Measurements from ENCODE around the gene TUBA4B.
"Not testable (repeated sequence)": the region's sequence is repeated elsewhere in the genome, so short reads cannot be mapped to it uniquely, and the experiment has no call there.

TUBA4B gene

DNA sequence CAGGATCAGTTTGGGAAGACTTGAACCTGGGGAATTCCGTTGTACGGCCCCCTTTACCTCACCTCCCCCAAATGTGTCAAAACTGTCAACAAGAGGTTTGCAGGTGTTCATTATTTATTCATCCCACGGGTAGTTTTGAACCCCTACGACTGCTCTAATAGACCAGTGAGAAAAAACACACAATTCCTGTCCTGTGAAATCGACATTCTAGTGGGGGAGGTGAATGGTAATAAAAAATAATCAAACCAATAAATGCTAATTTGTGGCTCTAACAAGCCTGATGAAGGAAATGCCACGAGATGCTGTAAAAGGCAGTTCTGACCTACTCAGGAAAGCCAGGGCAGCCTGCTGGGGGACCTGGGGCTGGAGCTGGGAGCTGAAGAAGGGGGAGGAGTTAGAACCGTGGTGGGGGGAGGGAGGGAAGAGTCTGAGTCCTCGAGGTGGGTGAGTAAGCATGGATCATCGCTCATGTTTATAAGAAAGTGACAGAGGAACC is 25.7 kb downstream of the TUBA4B start:
- DNase-seq, result no peak

DNA sequence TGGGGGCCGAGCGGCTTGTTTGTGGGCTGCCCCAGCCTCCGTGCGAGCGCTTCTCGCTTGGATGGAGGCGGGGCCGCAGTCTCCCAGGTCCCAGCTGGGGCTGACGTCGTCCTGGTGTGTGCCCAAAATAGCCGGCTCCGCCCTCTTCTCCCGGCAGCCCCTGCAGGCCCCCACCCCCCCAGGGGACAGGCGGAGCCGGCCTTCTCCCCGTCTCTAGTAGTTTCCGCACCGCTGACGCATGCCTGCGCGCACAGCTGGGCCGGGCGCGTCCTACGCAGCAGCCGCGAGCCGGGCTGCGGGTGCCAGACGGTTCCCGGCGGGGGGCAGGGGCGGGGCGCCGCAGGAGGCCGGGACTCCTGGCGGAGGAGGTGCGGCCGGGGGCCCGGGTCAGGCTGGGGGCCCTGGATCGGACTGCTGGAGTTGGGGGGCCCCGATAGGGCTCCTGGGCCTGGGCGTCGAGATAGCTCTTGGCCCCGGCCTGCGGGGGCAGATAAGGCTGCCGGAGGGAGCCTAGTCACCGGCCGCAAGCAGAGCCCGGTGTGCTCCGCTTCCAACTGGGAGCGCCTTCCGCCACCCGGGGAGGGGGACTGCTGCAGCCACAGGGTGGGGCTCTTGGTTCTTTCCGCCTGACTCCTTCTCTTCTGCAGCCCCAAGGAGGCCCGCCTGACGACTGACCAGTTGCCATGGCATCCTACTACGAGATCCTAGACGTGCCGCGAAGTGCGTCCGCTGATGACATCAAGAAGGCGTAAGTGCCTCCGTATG is 26.3 kb downstream of the TUBA4B start, which contains the start of gene DNAJB2:
TSS of gene DNAJB2 (plus strand) at position 216 of the 765 bp plus-strand sequence. CDS start at position 684, 468 bp downstream.
- peak; percentile 86 for DNase-seq

DNA sequence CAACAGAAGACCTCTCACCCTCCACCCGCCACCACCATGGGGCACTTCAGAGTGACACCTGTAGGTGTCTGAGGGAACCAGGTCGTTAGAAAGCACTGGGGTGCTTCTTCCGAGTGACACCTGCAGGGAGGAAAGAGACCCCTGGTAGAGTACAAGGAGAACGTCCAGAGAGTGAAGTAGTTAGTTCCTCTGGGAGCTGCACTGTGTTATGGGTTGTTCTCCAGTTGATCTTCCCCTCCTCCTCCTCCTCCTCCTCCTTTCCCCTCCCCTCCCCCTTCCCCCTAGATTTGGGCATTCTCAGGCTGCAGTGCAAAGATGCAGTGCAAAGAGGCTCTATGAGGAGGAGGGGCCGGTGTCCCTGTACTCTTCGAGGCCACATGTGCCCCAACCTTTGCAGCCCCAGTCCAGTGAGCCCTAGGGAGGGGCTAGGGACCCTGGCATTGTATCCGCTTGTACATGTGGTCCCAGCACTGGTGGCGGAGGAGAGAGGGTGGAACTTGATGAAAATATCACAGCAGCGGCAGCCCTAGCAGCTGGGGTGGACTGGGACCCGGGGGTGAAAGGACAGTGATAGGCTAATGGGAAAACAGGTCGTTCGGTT is 27.0 kb downstream of the TUBA4B start:
- no peak for DNase-seq

DNA sequence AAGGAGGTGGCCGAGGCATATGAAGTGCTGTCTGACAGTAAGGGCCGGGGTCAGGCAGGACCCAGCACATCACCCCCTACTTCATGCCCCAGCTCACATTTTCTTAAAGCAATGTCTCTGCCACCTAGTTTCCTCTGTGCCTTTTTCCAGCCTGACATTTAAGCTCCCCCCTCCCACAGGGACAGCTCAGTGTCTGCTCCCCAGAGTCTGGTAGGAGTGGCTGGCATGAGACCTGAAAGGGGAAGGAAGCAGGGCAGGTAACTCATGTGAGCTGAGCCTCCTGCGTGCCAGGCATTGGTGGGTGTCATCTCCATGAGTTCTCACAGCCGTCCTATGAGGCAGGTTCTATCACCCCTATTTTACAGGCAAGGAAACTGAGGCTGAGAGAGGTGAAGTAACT is 27.6 kb downstream of the TUBA4B start:
- DNase-seq, result no peak

DNA sequence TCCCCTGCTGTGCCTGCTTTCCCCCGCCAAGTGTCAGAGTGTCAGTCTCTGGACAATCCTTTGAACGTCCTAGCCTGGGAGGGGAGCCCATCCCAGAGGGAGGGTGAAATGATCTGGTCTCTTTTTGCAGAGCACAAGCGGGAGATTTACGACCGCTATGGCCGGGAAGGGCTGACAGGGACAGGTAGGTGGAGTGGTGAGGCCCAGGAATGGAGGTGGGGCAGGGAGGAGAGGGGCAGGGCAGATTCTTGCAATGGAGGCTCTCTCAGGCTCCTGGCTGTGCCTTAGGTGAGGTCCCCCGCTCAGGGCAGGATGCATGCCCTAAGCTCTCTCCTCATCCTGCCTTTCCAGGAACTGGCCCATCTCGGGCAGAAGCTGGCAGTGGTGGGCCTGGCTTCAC is 28.5 kb downstream of the TUBA4B start:
- no peak for DNase-seq

DNA sequence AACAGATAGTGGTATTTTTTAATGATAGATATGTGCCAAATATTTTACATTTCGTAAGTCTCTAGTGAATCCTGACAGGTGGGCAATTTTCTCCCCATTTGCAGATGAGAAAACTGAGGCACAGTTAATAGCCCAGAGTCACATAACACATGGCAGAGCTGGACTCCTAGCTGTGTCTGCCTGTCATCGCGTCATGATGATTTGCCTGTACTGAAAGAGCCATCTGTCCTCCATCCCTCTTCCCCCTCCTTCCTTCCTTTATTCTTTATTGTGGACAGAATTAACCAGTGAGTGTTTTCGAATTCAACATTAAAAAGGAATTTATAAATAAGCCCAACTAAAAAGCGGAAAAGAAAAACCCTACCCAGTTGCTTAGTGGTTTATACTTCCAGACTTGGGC is 29.3 kb downstream of the TUBA4B start:
- no peak for DNase-seq

DNA sequence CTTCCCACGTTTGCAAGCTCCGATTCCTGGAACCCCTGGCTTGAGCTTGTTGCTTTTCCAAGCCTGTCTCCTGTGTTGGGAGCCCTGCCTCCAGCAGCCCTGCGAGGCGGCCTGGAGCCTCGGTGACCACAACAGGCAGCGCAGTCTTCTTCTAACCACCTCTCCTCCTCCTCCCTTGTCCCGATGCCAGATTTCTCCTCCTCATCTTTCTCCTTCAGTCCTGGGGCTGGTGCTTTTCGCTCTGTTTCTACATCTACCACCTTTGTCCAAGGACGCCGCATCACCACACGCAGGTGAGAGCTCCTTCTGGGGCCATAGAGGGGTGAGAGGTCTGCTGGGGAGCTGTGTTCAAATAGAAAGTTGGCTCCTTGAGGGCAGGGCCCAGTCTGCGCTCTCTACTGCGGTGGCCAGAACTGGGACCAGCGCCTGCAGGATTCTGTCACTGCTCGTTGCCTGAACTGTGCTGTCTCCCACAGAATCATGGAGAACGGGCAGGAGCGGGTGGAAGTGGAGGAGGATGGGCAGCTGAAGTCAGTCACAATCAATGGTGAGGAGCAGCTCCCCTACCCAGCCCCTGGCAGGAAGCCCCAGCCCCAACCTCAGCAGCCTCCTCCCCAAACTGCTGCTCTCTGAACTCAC is 30.0 kb downstream of the TUBA4B start:
- DNase-seq, result no peak

DNA sequence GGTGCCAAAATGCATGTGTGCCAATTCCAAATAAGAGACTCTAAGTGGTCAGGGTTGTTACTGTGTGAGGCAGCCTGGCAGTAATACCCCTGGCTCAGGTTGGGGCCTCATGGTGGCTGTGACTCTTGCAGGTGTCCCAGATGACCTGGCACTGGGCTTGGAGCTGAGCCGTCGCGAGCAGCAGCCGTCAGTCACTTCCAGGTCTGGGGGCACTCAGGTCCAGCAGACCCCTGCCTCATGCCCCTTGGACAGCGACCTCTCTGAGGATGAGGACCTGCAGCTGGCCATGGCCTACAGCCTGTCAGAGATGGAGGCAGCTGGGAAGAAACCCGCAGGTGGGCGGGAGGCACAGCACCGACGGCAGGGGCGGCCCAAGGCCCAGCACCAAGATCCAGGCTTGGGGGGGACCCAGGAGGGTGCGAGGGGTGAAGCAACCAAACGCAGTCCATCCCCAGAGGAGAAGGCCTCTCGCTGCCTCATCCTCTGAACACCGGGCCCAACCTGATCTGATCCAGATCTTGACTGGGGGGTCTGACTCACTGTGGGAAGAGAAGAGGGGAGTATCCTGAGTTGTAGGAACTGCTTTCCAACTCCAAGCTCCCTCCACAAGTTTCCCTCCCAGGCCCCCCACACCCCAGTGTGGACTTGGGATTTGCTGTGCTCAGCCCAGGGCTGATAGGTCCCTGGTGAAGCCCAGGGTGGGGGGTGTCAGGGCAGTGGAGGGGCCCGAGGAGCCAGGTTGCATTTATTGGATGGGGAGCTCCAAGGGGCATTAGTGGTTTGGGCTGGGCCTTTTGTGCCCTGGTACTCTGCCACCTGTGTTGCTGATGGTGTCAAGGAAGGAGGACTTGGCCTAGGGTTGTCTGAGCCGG is 31.7 kb downstream of the TUBA4B start:
- no peak for DNase-seq

DNA sequence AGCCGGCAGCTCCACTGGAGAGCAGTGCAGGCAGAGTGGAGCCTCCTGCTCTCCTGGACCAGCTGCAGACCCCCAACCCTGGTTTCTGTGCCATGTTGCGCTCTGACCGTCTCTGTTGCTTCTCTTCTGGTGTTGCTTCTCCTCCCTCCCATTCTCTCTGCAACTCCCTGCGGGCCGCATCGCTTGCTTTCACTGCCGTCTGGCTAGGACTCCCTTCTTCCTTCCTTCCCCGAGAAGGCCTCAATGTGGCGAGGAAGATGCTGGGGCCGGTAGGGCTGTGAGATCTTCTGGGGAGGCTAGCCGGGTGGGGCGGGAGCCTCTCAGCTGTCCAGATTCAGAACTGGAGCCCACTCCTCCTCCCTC is 32.3 kb downstream of the TUBA4B start:
- DNase-seq, result no peak

DNA sequence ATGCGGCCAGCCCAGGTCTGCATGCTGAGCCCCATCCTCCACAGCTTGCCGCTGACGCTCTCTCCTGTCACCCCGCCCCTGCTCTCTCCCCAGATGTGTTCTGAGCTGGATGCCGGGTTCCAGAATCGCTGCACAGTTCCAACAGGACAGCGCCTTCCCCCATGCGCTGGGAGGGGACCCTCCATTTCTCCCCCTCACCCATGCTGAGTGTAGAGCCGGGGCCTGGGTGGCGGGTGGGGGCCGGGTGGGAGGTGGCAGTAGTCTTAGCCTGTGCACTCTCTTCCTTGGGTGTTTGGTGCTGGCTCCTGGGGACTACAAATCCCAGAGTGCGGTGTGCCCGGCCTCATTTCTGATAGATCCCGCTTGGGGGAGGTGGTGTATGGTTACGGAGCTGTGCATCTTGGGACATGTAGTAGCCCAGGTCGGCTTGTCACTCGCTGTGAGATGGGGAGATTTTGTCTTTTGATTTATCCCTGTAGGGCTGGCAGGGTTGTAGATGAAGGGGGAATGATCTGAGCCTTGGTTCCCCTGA is 32.9 kb downstream of the TUBA4B start:
- no peak for DNase-seq

DNA sequence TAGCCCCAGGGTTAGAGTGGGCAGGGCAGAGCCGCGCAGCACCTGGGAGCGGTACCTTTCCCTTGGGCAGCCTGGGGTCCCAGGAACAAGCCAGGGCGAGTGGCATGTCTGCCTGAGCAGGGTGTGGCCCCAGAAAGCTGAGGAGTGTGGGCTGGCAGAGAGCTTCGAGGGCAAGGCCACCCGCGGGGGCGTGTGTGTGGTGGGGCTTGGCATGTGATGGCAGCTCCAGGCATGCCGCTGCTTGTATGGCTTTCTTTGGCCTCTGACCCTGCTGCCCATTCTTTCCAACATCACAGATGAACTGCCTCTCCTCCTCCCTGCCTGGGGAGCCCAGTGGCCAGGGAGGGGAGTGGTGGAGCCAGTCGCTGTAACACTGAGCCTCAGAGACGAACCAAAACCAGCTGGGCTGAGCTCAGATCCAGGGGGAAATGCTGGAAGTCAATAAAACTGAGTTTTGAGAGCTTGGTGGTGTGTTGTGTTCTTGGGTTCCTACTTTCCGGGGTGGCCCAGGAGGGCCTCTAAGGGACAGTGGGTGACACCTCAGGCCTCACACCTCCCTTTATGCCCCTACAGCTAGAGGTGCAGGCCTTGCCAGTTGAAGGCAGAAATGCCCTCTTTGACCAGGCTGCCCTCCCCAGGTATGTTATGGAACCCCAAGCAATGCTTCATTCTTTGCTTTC is 33.5 kb downstream of the TUBA4B start:
- DNase-seq, result no peak

DNA sequence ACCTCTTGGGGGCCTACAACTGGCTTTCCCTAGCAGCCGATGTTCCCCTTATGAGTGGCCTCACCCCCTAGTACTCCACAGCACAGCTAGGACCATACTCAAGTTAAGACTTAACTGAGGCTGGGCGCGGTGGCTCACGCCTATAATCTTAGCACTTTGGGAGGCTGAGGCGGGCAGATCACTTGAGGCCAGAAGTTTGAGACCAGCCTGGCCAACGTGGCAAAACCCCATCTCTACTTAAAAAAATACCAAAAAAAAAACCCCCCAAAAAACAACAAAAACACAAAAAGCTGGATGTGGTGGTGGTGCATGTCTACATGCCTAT is 34.0 kb downstream of the TUBA4B start:
- DNase-seq, result not testable (repeated sequence)

DNA sequence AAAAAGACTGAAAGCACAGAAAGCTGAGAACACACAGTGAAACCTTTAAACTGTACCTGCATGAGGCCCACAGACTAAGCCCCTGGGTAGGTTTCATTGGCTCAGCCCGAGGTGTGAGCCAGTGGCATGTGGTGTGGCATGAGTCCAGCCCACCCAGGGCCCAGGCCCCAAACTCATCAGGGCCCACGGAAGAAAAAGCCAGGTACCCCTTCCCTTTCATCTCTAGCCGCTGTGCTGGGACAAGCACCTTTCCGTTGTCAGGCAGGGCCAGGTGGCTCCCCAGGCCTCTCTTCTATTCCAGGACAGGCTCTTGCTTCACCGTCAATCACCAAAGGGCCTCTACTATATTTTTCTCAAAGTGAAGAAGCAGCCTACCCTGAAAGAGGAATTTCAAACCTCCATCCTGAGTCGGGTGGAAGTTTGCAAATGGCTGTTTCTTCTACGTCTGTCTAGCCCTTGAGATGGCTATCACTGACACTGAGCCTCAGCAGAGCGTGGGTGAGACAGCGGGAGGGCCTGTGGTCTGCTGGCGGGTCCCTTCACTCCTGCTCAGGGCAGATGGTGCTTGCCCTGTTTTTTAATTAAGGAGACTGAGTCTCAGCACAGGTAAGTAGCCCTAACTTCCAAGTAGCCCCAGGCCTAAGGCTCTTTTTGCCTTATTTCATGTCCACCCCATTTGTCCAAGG is 34.7 kb downstream of the TUBA4B start:
- DNase-seq, result no peak

DNA sequence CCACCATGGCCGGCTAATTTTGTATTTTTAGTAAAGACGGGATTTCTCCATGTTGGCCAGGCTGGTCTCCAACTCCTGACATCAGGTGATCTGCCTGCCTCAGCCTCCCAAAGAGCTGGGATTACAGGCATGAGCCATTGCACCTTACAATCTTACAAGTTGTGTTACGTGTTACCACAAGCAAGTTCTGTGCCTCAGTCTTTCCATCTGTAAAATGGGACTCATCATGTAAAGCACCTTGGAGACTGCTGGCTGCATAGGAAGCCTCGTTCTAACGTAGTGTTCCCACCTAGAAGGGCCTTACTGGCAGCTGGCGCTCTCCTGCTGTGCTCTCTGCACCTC is 36.1 kb downstream of the TUBA4B start:
- DNase-seq, result no peak

DNA sequence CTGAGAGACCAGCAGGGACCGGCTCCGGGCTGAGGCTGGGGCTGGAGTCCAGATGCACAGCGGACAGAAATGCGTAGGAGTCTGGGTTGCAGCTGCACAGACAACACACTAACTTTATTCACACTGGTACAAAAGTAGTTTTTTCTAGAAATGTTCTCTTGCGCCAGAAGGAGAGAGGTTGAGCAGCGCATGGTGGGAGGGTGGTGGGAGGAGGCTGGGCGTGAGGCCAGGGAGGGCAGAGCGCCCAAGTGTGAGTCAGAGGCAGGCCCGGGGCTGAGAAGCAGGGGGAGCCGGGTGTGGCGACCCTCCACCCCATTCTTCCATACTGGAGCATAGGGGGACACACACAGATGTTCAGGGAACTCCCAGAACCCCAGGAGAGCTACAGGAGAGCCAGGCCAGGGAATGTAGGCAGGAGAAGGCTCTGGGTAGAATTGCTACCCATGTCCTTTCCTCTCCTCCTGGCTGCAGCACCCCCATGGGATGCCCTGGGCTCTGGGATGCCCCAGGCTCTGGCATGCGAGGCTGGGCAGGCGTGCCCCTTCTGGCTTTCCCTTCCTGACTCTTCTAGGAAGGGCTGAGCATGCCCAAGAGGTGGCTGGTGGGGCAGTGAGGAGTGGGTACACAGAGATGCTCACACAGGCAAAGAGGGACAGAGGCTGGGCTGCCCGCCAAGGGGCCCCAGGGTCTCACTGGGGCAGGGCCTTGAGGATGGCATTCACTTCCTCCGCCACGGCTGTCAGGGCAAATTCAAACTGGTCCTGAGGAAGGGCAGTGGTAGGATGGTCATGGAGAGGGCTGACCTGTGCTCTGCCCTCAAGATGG is 36.7 kb downstream of the TUBA4B start:
- no peak for DNase-seq

DNA sequence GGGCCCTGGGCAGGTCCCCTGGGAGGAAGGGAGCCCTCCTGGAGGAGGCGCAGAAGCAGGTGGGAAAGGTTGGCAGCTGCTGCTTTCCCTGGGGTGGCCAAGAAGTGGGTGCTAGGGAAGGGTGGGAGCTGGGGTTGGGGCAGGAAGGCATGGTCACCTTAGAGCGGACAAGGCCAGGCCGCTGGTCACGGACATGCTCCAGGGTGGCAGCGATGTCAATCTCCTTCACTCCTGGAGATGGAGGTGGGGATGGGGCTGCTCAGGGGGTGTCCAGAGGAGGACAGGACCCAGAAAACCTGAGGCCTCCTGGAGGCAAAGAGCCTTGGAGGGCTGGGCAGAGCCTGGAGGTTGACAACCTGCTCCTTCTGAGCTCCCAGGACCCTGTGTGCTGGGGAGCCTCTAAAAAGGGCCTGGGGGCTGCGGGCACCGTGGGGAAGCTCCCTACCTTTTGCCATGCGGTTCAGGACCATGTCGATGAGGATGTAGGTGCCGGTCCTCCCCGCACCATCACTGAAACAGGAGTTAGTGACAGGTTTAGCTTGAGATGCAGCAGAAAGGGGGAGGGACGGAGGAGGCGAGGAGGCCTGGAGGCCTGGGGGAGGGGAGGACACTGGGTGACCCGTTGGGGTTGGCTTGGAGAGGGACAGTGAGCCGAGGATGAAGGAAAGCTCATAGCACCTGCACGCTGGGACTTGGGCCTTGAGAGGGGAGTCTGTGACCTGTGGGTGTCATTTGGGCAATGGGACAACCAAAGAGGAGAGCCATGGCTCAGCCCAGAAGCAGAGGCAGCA is 37.5 kb downstream of the TUBA4B start:
- DNase-seq, result no peak

DNA sequence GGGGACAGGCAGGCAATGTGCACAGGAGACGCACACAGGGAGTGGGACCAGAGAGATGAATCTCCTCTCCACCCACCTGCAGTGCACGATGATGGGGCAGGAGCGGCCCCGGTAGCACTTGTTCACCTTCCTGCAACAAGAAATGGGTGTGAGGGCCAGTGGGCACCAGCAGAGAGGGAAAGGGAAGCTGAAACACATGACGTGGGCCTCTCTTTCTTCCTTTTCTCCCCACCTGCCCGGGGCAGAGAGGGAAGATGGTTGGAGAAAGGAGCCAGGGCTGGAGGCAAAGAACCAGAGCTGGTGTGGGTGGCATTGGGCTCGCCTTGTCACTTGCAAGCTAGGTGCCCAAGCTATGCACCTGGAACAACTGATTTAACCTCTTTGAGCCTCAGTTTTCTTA is 38.4 kb downstream of the TUBA4B start:
- DNase-seq, result no peak

DNA sequence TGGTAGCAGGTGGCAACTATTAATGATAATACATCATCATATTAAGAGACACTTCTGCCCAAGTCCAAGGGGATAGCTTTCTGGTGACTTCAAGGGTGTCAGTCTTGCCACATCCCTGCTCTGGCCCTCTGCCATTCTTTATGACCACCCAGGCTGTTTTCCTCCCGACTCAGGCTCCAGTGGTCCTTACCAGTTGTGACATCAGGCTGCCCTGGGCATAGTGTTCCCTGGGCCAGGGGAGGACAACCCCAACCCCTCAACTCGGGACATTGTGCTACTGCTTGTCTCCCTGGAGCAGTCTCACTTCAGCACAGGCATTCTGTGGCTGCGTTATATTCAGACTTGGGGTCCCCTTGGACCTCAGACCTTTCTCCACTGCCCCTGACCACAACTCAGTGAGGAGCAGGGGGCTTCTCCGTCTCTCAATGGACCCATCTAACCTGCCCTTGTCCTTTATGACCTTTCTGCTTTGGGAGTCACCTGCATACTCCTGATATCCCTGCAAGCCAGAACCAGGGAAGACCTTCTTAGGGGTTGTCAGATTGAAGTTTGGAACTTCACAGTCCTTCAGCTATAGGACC is 39.0 kb downstream of the TUBA4B start:
- DNase-seq, result no peak

DNA sequence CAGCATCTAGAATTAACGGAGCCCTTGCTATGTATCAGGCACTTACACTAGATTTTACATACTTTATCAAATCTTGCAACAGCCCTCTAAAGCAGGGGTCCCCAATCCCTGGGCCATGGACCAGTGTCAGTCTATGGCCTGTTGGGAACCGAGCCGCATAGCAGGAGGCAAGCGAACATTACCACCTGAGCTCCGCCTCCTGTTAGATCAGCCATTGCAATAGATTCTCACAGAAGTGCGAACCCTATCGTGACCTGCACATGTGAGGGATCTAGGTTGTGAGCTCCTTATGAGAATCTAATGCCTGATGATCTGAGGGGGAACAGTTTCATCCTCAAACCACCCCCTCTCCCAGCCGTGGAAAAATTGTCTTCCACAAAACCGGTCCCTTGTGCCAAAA is 39.6 kb downstream of the TUBA4B start:
- no peak for DNase-seq

DNA sequence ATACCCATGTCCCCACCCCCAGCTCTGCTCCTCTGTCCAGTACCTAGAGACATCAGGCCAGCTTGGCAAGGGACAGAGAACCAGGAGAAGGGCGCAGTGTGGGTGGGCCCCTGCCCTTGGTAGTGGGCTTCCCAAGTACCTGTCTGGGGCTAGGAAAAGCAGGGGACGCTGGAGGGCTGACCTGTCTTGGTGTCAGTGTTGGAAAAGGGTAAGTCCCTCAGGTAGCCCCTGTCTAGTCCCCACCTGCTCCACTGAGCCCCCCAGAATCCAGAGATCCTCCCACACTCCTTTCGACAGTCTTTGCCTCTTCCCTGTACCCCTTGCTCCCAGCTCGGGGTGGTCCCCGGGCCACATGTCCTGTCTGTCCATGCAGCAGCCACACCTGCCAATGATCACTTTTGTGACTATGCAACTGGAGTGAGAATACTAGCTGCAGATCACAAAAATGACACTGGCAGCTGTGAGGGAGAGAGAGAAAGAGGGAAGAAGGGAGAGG is 40.7 kb downstream of the TUBA4B start:
- DNase-seq, result no peak

Data from NCI-H2107 (cell line).